H1 (cell line): ENCODE measurements around the gene KLHL40. TPM values are rescaled to one million over a fixed set of nuclear protein-coding genes. Genes with fewer than 3 reads are reported as not detected.

Experiments used
- CTCF ChIA-PET: fragments of 300-600 bp; sonication (Branson Sonifier 250); formaldehyde crosslinking; loops from one replicate; lab custom pipeline; 2021; ENCODE audit not compliant: partially characterized antibody; lab: Charles Lee
- POLR2A ChIA-PET: fragments of 300-600 bp; sonication (Branson Sonifier 250); formaldehyde crosslinking; loops from one replicate; lab custom pipeline; 2021; ENCODE audit warnings: inconsistent platforms; ENCODE audit not compliant: partially characterized antibody; lab: Charles Lee
- DNase-seq, 2 experiments: peaks; one replicate each; pipeline versions ENCODE4 v3.0.0 to v3.0.0-alpha.2; 2010 to 2022; ENCODE audit warnings: low spot score in 2 of 2, low read depth in 1 of 2, mixed read lengths in 1 of 2
- FAIRE-seq: peaks from 2 replicates; lab custom pipeline; 2011; peaks lifted over from hg19 to GRCh38; lab: Jason Lieb, UNC
- H2AFZ ChIP-seq: 2 replicates; pipeline ENCODE4 v1.8.1; 2012; ENCODE audit warnings: low read length, inconsistent platforms
- H2AK5ac ChIP-seq: 2 replicates; pipeline ENCODE4 v1.6.1; 2013; ENCODE audit warnings: low read depth, low read length
- H2BK120ac ChIP-seq: replicated peaks from 2 replicates; pipeline ENCODE3; 2013; ENCODE audit warnings: low read depth, low read length, inconsistent platforms
- H2BK12ac ChIP-seq: 2 replicates; pipeline ENCODE4 v1.6.1; 2013; ENCODE audit warnings: low read depth, low read length
- H2BK15ac ChIP-seq: 2 replicates; pipeline ENCODE4 v1.6.1; 2013; ENCODE audit warnings: low read length
- H2BK20ac ChIP-seq: 2 replicates; pipeline ENCODE4 v1.6.1; 2013; ENCODE audit warnings: low read length
- H2BK5ac ChIP-seq: 2 replicates; pipeline ENCODE4 v1.6.1; 2013; ENCODE audit warnings: low read depth, low read length
- H3K14ac ChIP-seq: 2 replicates; pipeline ENCODE4 v1.6.1; 2013; ENCODE audit warnings: inconsistent platforms; ENCODE audit not compliant: insufficient read length
- H3K18ac ChIP-seq: 2 replicates; pipeline ENCODE4 v1.6.1; 2013; ENCODE audit warnings: low read length; ENCODE audit errors: extremely low read depth
- H3K23ac ChIP-seq: 2 replicates; pipeline ENCODE4 v1.6.1; 2013; ENCODE audit warnings: inconsistent platforms; ENCODE audit not compliant: insufficient read length
- H3K23me2 ChIP-seq: 2 replicates; pipeline ENCODE4 v1.6.1; 2013; ENCODE audit warnings: low read depth, low read length
- H3K27ac ChIP-seq: 2 replicates; pipeline ENCODE4 v1.6.1; 2011; ENCODE audit warnings: low read depth, low read length, inconsistent platforms
- H3K27me3 ChIP-seq, 4 experiments: replicated peaks in 1 of 4; 1 replicate in 1 of 4; 2 replicates in 3 of 4; pipeline versions ENCODE4 v1.6.1 to v1.8.1; 2011 to 2013; ENCODE audit warnings: low read length in 3 of 4, mild to moderate bottlenecking in 3 of 4, inconsistent platforms in 2 of 4, mixed read lengths in 2 of 4, moderate library complexity in 1 of 4; ENCODE audit not compliant: control insufficient read depth in 3 of 4, insufficient read depth in 3 of 4; ENCODE audit errors: extremely low read depth in 1 of 4
- H3K36me3 ChIP-seq, 4 experiments: 2 replicates each; pipeline versions ENCODE4 v1.6.1 to v1.8.1; 2011 to 2013; ENCODE audit warnings: mild to moderate bottlenecking in 4 of 4, low read length in 3 of 4, moderate library complexity in 2 of 4, control low read depth in 1 of 4, inconsistent platforms in 1 of 4; ENCODE audit not compliant: insufficient read depth in 4 of 4, control insufficient read depth in 2 of 4
- H3K4ac ChIP-seq: replicated peaks from 2 replicates; pipeline ENCODE3; 2013; ENCODE audit warnings: low read length, low read depth, mixed read lengths, inconsistent platforms; ENCODE audit not compliant: insufficient read length
- H3K4me1 ChIP-seq, 4 experiments: replicated peaks in 1 of 4; 1 replicate in 1 of 4; 2 replicates in 3 of 4; pipeline versions ENCODE4 v1.6.1 to v1.8.1; 2011 to 2013; ENCODE audit warnings: low read length in 3 of 4, inconsistent platforms in 2 of 4, mixed read lengths in 1 of 4; ENCODE audit not compliant: insufficient read depth in 4 of 4, control insufficient read depth in 3 of 4
- H3K4me2 ChIP-seq, 2 experiments: 2 replicates each; pipeline versions ENCODE4 v1.6.1 to v1.8.1; 2011 to 2013; ENCODE audit warnings: low read depth in 2 of 2, low read length in 2 of 2, control low read depth in 1 of 2, inconsistent platforms in 1 of 2, mild to moderate bottlenecking in 1 of 2; ENCODE audit not compliant: insufficient read depth in 1 of 2
- H3K4me3 ChIP-seq, 4 experiments: fragments of 200-600, 300-600 bp in 1 of 4; sonication (generic), shearing (Covaris generic), sonication (Bioruptor Twin) in 1 of 4; 2 replicates each; pipeline versions ENCODE4 v1.5.1 to v1.8.1; 2011 to 2016; ENCODE audit warnings: low read length in 4 of 4, low read depth in 3 of 4, control low read depth in 2 of 4, inconsistent platforms in 2 of 4, mild to moderate bottlenecking in 2 of 4, mixed read lengths in 1 of 4, moderate library complexity in 1 of 4; ENCODE audit not compliant: insufficient read depth in 2 of 4; ENCODE audit errors: extremely low read depth in 1 of 4
- H3K56ac ChIP-seq: replicated peaks from 2 replicates; pipeline ENCODE3; 2013; ENCODE audit warnings: low read depth, mild to moderate bottlenecking, mixed read lengths, low read length, inconsistent platforms; ENCODE audit not compliant: insufficient read length
- H3K79me1 ChIP-seq: 2 replicates; pipeline ENCODE4 v1.6.1; 2013; ENCODE audit warnings: low read depth, low read length, control low read depth
- H3K79me2 ChIP-seq, 2 experiments: 2 replicates each; pipeline versions ENCODE4 v1.6.1 to v1.8.1; 2012 to 2013; ENCODE audit warnings: low read length in 2 of 2, mild to moderate bottlenecking in 2 of 2, inconsistent platforms in 1 of 2; ENCODE audit not compliant: insufficient read depth in 2 of 2, control insufficient read depth in 1 of 2
- H3K9ac ChIP-seq, 4 experiments: replicated peaks in 1 of 4; 1 replicate in 1 of 4; 2 replicates in 3 of 4; pipeline versions ENCODE4 v1.6.1 to v1.8.1; 2011 to 2013; ENCODE audit warnings: low read depth in 3 of 4, low read length in 3 of 4, control low read depth in 2 of 4, mild to moderate bottlenecking in 2 of 4, moderate library complexity in 2 of 4, inconsistent platforms in 1 of 4; ENCODE audit errors: extremely low read depth in 1 of 4
- H3K9me3 ChIP-seq, 2 experiments: 2 replicates each; pipeline versions ENCODE4 v1.6.1 to v1.8.1; 2012 to 2013; ENCODE audit warnings: mild to moderate bottlenecking in 2 of 2, moderate library complexity in 2 of 2, control low read depth in 1 of 2, inconsistent platforms in 1 of 2, low read depth in 1 of 2, low read length in 1 of 2, mixed read lengths in 1 of 2; ENCODE audit not compliant: insufficient read depth in 2 of 2
- H4K20me1 ChIP-seq, 2 experiments: replicated peaks in 1 of 2; 2 replicates each; pipeline versions ENCODE3 to v1.8.1; 2011 to 2013; ENCODE audit warnings: inconsistent platforms in 2 of 2, low read length in 2 of 2, mild to moderate bottlenecking in 1 of 2; ENCODE audit not compliant: insufficient read depth in 2 of 2, control insufficient read depth in 1 of 2
- H4K5ac ChIP-seq: 2 replicates; pipeline ENCODE4 v1.6.1; 2013; ENCODE audit warnings: low read length, low read depth, mixed read lengths, inconsistent platforms; ENCODE audit not compliant: insufficient read length
- H4K8ac ChIP-seq: 2 replicates; pipeline ENCODE4 v1.8.0; 2013; ENCODE audit warnings: mild to moderate bottlenecking, moderate library complexity, low read length, inconsistent platforms; ENCODE audit not compliant: insufficient read depth; ENCODE audit errors: extremely low read depth
- H4K91ac ChIP-seq: replicated peaks from 2 replicates; pipeline ENCODE3; 2013; ENCODE audit warnings: low read length, mixed read lengths, inconsistent platforms; ENCODE audit not compliant: insufficient read length
- CREB1 ChIP-seq: IDR thresholded peaks from 2 replicates; pipeline ENCODE4 v1.6.1; 2012; ENCODE audit warnings: inconsistent platforms
- CTBP2 ChIP-seq: IDR thresholded peaks from 2 replicates; pipeline ENCODE4 v1.7.0; 2011; ENCODE audit warnings: borderline replicate concordance, mild to moderate bottlenecking, moderate library complexity, mixed read lengths, low read length; ENCODE audit not compliant: insufficient read depth, insufficient read length
- EZH2 ChIP-seq: fragments of 200-600 bp; sonication (generic); IDR thresholded peaks from 2 replicates; pipeline ENCODE4 v1.7.1; 2012; ENCODE audit warnings: low read depth, mild to moderate bottlenecking, moderate library complexity, low read length, inconsistent platforms; ENCODE audit not compliant: severe bottlenecking
- SIX5 ChIP-seq: IDR thresholded peaks from 2 replicates; pipeline ENCODE4 v1.6.1; 2011; ENCODE audit warnings: mild to moderate bottlenecking, low read depth, low read length
- WGBS, 2 experiments: shearing (Covaris generic) in 1 of 2; methylation state at CpG; one replicate each; pipeline versions ENCODE4 v1.1.6 to v1.1.7; 2013 to 2015; ENCODE audit warnings: low lambda C conversion rate in 2 of 2, mixed read lengths in 2 of 2, inconsistent platforms in 1 of 2, low coverage in 1 of 2, missing lambda C conversion rate in 1 of 2; ENCODE audit not compliant: insufficient replicate concordance in 2 of 2, insufficient coverage in 1 of 2, insufficient read length in 1 of 2; ENCODE audit errors: extremely low coverage in 1 of 2, missing lambda C conversion rate in 1 of 2; 5-methylcytosine and 5-hydroxymethylcytosine counted together
- polyA plus RNA-seq, 7 experiments: library from polyadenylated mRNA; depleted of rRNA in 3 of 7; stranded (reverse) in 5 of 7; unstranded in 2 of 7; fragments of >200 nt in 5 of 7; fragments of 200-250 nt in 2 of 7; gene quantifications; 1 replicate in 5 of 7; 2 replicates in 1 of 7; 4 replicates in 1 of 7; pipeline versions ENCODE4 v1.2.1 to v1.2.3, GENCODE V29; 2011 to 2013; ENCODE audit warnings: missing spikeins in 2 of 7, mixed read lengths in 2 of 7
- total RNA-seq: library from RNA; stranded (reverse); fragmentation: NEBNext Ultra II Directional; extraction: Animal tissue kit (Norgen Biotek cat#: 25700); gene quantifications from 2 replicates; pipeline ENCODE4 v1.2.1, GENCODE V29; 2021

KLHL40 gene
- total and polyA plus RNA-seq, 2 of the 8 experiments (the other 6 are each of a cell fraction or from before 2014, with no cell fraction given), result 0.02 TPM; not detected in 1

DNA sequence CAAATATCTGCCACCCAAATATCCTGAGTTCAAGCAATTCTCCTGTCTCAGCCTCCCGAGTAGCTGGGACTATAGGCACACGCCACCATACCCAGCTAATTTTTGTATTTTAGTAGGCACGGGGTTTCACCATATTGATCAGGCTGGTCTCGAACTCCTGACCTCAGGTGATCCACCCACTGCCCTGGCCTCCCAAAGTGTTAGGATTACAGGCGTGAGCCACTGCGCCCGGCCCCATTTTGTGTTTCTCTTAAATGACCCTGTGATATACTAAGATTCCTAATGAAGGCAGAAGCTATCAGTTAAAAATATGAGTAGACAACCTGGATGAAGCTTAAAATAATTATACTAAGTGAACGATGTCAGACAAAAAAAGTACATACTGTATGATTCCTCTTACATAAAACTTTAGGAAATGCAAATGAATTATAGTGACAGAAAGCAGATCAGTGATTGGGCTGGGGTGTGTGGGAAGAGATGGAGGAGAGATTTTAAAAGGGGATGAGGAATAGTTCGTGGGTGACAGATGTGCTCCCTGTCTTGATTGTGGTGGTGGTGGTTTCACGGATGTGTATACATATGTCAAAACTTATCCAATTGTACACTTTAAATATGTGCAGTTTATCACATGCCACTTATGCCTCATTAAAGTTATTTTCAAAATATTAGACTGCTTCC, 3.8 kb upstream of the KLHL40 start:
- no peak overlapping the region for H3K18ac ChIP-seq
- H4K5ac ChIP-seq, result no peak overlapping the region
- no peak overlapping the region for H2BK15ac ChIP-seq
- DNase-seq (no peak), FAIRE-seq (no peak)
- no peak overlapping the region for H3K14ac ChIP-seq
- no peak overlapping the region for H2BK12ac ChIP-seq
- no peak overlapping the region for H3K4me2 ChIP-seq
- H2AFZ ChIP-seq, result no peak overlapping the region
- H3K56ac ChIP-seq, result no peak overlapping the region
- ChIA-PET POLR2A (interaction anchor here (0.8 kb wide), 1 partner anchor 36 kb away, joined by 3 read pairs; no protein-coding TSS in a partner anchor), CTCF (interaction anchor here (1.0 kb wide), 1 partner anchor 12 kb away, joined by 3 read pairs; no protein-coding TSS in a partner anchor)
- no peak overlapping the region for H2BK20ac ChIP-seq
- H2BK120ac ChIP-seq, result no peak overlapping the region
- no peaks in the 10 kb centered on the region; a peak in 1 of 7 replicates for H3K27me3 ChIP-seq
- no peaks in the 10 kb centered on the region; a peak in 1 of 7 replicates for H3K4me1 ChIP-seq
- no peaks in the 10 kb centered on the region for H3K23me2 ChIP-seq
- H4K8ac ChIP-seq, result no peak overlapping the region
- no peak overlapping the region for H3K27ac ChIP-seq
- no peaks in the 10 kb centered on the region for H4K20me1 ChIP-seq
- H2BK5ac ChIP-seq, result no peak overlapping the region
- H3K9me3 ChIP-seq, result no peaks in the 10 kb centered on the region
- H4K91ac ChIP-seq, result no peak overlapping the region
- H3K36me3 ChIP-seq, result no peaks in the 10 kb centered on the region
- H3K4me3 ChIP-seq, result no peak overlapping the region
- no peaks in the 10 kb centered on the region for H3K79me2 ChIP-seq
- H3K23ac ChIP-seq, result no peak overlapping the region
- no peak overlapping the region for H3K9ac ChIP-seq
- no peak overlapping the region for H3K4ac ChIP-seq
- WGBS, 2 experiments, result 93 to 100% methylated on average over 1 to 10 of the region's 10 CpGs
- no peaks in the 10 kb centered on the region for H3K79me1 ChIP-seq
- H2AK5ac ChIP-seq, result no peak overlapping the region
- no peak for TF ChIP-seq CREB1
- no peak for TF ChIP-seq EZH2
- TF ChIP-seq CTBP2, result no peak
- TF ChIP-seq SIX5, result no peak
